Spleen (tissue), 11 donors: ENCODE data around the gene COL5A1. TPM values are rescaled to one million over a fixed set of nuclear protein-coding genes. Genes with fewer than 3 reads are reported as not detected.

Experiments used
- DNase-seq: peaks from one replicate; pipeline ENCODE4 v3.0.0-alpha.2; 2020
- H3K27ac ChIP-seq, 8 donors: fragments of 200-600 bp; sonication (generic) in 7 of 8; 1 replicate in 4 of 8; 2 replicates in 4 of 8; pipeline versions ENCODE4 v1.5.0 to v1.8.0; 2016 to 2021; ENCODE audit warnings: inconsistent platforms in 4 of 8, mild to moderate bottlenecking in 4 of 8, moderate library complexity in 1 of 8
- H3K27me3 ChIP-seq, 7 donors: fragments of 200-600 bp; sonication (generic) in 6 of 7; replicated peaks in 1 of 7; 1 replicate in 4 of 7; 2 replicates in 3 of 7; pipeline versions ENCODE4 v1.5.0 to v1.8.0; 2016 to 2021; ENCODE audit warnings: inconsistent platforms in 3 of 7, mild to moderate bottlenecking in 1 of 7
- H3K36me3 ChIP-seq, 6 donors: fragments of 200-600 bp; sonication (generic) in 5 of 6; 1 replicate in 4 of 6; 2 replicates in 2 of 6; pipeline versions ENCODE4 v1.5.0 to v1.8.0; 2016 to 2021; ENCODE audit warnings: inconsistent platforms in 2 of 6
- H3K4me1 ChIP-seq, 6 donors: fragments of 200-600 bp; sonication (generic) in 5 of 6; 1 replicate in 3 of 6; 2 replicates in 3 of 6; pipeline versions ENCODE4 v1.5.0 to v1.8.0; 2016 to 2021; ENCODE audit warnings: inconsistent platforms in 3 of 6
- H3K4me3 ChIP-seq, 8 donors: fragments of 200-600 bp; sonication (generic) in 7 of 8; 1 replicate in 4 of 8; 2 replicates in 4 of 8; pipeline versions ENCODE4 v1.5.0 to v1.8.0; 2016 to 2021; ENCODE audit warnings: inconsistent platforms in 4 of 8, mild to moderate bottlenecking in 4 of 8, moderate library complexity in 2 of 8
- H3K9me3 ChIP-seq, 8 donors: fragments of 200-600 bp; sonication (generic) in 7 of 8; 1 replicate in 4 of 8; 2 replicates in 4 of 8; pipeline versions ENCODE4 v1.5.0 to v1.8.0; 2016 to 2021; ENCODE audit warnings: inconsistent platforms in 4 of 8
- POLR2A ChIP-seq, 3 donors: fragments of 450-650 bp; IDR thresholded peaks; one replicate each; pipeline ENCODE4 v1.5.1; 2017; ENCODE audit warnings: antibody characterized with exemption in 3 of 3, mild to moderate bottlenecking in 1 of 3
- POLR2AphosphoS5 ChIP-seq, 3 donors: sonication (generic); formaldehyde crosslinking; IDR thresholded peaks; one replicate each; pipeline ENCODE4 v1.5.1; 2017; ENCODE audit warnings: antibody characterized with exemption in 3 of 3
- WGBS, 5 donors: extraction: QIAGEN DNeasy Blood & Tissue Kit in 3 of 5; methylation state at CpG; one replicate each; pipeline versions ENCODE4 v1.1.5 to v1.1.7; 2013 to 2018; 5-methylcytosine and 5-hydroxymethylcytosine counted together
- intact Hi-C: fragments of 100-400 bp; cut with DNase I; formaldehyde crosslinking; loops from one replicate; pipeline ENCODE4 v1.15.0; 2023; ENCODE audit warnings: low total_unique reads
- polyA plus RNA-seq, 3 donors: library from polyadenylated mRNA; stranded (reverse); fragments of 200-250 nt; gene quantifications; one replicate each; pipeline ENCODE4 v1.2.1, GENCODE V29; 2013
- total RNA-seq, 7 donors: library from RNA; depleted of rRNA in 3 of 7; stranded (reverse); fragments of >200 nt in 3 of 7; fragmentation: NEBNext Ultra II Directional in 4 of 7; extraction: Animal tissue kit (Norgen Biotek cat#: 25700) in 4 of 7; gene quantifications; one replicate each; pipeline versions ENCODE4 v1.1.0 to v1.2.1, GENCODE V29; 2016 to 2021
- TF ChIP-seq, protein P1 (sequence below), 11 experiments: fragments of 200-600 bp in 7 of 11; fragments of 450-650 bp in 4 of 11; sonication (generic) in 4 of 11; IDR thresholded peaks in 8 of 11; conservative IDR thresholded peaks in 3 of 11; 1 replicate in 7 of 11; 2 replicates in 4 of 11; pipeline versions ENCODE4 v1.4.0 to v1.8.0; 2016 to 2021; ENCODE audit warnings: antibody characterized with exemption in 11 of 11, inconsistent platforms in 4 of 11, mild to moderate bottlenecking in 1 of 11
- donor health status: healthy with polysubstance abuse.
- donor health status: DM: no; HTN: no; CAD: no; lungs with moderate emphysema.
- donor health status: DM: no; HTN: no; CAD: no.
- donor health status: Bipolar disorder and iron deficiency.
- donor health status: healthy.
- donor health status: DM: no; HTN: no; CAD: no.
- donor health status: DM: yes; HTN: yes; CAD: no.

Gene COL5A1
- total and polyA plus RNA-seq, 10 donors, result 2.6 to 50.6 (median 23.7) TPM

DNA sequence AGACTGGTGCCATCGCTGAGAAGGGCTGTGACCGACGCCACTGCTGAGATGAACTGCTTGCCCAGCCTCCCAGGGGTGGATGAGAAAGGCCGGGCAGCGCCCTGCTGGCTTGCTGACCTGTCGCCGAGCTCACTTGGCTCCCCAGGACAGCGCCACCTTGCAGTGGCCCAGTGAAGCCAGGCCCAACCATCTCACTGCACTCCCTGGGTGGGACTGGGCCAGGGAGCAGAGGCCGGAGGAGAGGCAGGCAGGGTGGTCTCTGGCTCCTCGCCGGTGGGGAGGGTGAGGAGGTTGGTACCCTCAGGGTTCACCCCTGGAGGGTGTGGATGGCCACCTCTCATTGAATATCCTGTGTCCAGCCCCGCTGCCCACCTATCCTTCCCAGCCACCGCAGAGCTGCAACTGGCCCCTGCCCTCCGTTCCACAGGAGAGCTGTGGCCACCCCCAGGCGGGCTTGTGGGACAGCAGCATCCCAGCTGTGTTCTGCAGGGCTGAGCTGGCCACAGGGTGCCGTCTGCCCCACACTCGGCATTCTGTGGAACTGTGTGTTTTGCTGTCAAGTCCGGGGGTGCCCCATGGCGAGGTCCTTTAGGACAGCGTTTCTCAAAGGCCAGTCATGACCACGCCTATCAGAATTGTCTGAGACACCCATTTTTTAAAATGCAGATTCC is 198.0 kb downstream of the COL5A1 start:
- Histone ChIP-seq H3K36me3 (peaks cover 0 to 63% (median 0%) of the 10 kb centered on the region in 6 donors), H3K4me3 (no peak overlapping the region), H3K27ac (no peak overlapping the region), H3K9me3 (no peaks in the 10 kb centered on the region), H3K4me1 (peaks cover 0 to 5% (median 0%) of the 10 kb centered on the region in 6 donors), H3K27me3 (no peaks in the 10 kb centered on the region)
- intact Hi-C loops, result no loop called here
- TF ChIP-seq POLR2A (IDR thresholded peaks at IDR 0.05) (no peak), POLR2AphosphoS5 (IDR thresholded peaks at IDR 0.05) (no peak)
- TF ChIP-seq, protein P1, sequence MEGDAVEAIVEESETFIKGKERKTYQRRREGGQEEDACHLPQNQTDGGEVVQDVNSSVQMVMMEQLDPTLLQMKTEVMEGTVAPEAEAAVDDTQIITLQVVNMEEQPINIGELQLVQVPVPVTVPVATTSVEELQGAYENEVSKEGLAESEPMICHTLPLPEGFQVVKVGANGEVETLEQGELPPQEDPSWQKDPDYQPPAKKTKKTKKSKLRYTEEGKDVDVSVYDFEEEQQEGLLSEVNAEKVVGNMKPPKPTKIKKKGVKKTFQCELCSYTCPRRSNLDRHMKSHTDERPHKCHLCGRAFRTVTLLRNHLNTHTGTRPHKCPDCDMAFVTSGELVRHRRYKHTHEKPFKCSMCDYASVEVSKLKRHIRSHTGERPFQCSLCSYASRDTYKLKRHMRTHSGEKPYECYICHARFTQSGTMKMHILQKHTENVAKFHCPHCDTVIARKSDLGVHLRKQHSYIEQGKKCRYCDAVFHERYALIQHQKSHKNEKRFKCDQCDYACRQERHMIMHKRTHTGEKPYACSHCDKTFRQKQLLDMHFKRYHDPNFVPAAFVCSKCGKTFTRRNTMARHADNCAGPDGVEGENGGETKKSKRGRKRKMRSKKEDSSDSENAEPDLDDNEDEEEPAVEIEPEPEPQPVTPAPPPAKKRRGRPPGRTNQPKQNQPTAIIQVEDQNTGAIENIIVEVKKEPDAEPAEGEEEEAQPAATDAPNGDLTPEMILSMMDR (IDR thresholded peaks at IDR 0.05 in 8 of 11, conservative IDR thresholded peaks at IDR 0.05 in 3 of 11), result no peak
- 87 to 95% (median 93%) methylated on average over 15 to 21 of the region's 21 CpGs for WGBS, 5 donors
- DNase-seq, result no peak

GRCh38 chr9:134840511-134840910 is 198.9 kb downstream of the COL5A1 start:
- H3K27ac ChIP-seq, result no peak overlapping the region
- intact Hi-C loops, result no loop called here
- H3K9me3 ChIP-seq, result no peaks in the 10 kb centered on the region
- 87 to 94% (median 90%) methylated on average over 12 of the region's 12 CpGs for WGBS, 5 donors
- peaks cover 0 to 7% (median 0%) of the 10 kb centered on the region in 6 donors for H3K4me1 ChIP-seq
- TF ChIP-seq POLR2A (IDR thresholded peaks at IDR 0.05) (no peak), POLR2AphosphoS5 (IDR thresholded peaks at IDR 0.05) (no peak)
- TF ChIP-seq, protein P1 (IDR thresholded peaks at IDR 0.05 in 8 of 11, conservative IDR thresholded peaks at IDR 0.05 in 3 of 11), result no peak
- H3K27me3 ChIP-seq, result no peaks in the 10 kb centered on the region
- DNase-seq, result no peak
- H3K36me3 ChIP-seq, result peaks cover 0 to 56% (median 0%) of the 10 kb centered on the region in 6 donors
- H3K4me3 ChIP-seq, result no peak overlapping the region

DNA sequence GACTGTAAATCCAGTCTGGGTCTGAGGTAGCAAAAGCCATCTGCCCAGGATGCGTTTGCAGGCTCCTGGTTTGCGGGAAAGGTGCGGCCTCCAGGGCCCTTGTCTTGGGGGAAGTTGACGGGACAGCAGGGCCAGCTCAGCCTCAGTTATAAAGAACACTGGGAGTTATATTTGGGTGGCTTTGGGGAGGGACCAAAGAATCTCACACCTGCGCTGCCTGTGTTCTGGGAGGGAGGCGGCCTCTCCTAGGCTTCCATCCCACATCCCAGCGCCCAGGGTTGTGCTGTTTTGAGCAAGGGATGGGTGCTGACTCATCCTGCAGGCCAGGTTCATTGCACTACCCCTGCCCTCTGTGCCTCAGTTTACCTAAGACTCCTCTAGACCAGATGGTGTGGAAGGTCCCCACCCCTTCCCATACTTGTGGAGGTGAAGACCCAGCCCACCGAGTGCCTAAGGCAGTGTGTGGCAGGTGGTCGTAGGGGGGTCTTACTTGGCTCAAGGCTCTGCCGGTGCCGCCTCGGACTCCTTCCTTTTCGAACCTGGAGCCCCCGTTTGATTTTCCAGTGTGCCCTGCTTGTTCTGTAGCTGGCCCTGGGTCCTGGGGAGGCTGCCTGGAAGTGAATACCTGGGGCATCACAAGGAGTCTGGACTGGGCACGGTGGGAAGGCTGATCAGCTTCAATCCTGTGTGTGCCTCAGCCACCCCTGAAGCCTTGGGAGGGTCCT is 199.7 kb downstream of the COL5A1 start:
- Histone ChIP-seq H3K4me3 (no peak overlapping the region), H3K9me3 (no peaks in the 10 kb centered on the region), H3K27me3 (no peaks in the 10 kb centered on the region), H3K27ac (no peak overlapping the region), H3K4me1 (peaks cover 0 to 7% (median 0%) of the 10 kb centered on the region in 6 donors), H3K36me3 (peaks cover 0 to 48% (median 0%) of the 10 kb centered on the region in 6 donors)
- TF ChIP-seq POLR2AphosphoS5 (IDR thresholded peaks at IDR 0.05) (no peak), POLR2A (IDR thresholded peaks at IDR 0.05) (no peak)
- TF ChIP-seq, protein P1 (IDR thresholded peaks at IDR 0.05 in 8 of 11, conservative IDR thresholded peaks at IDR 0.05 in 3 of 11), result no peak
- no peak for DNase-seq
- intact Hi-C loops, result no loop called here
- WGBS, 5 donors, result 89 to 95% (median 93%) methylated on average over 13 to 15 of the region's 15 CpGs

- no peak for TF ChIP-seq POLR2A (IDR thresholded peaks at IDR 0.05)
- TF ChIP-seq, protein P1 (IDR thresholded peaks at IDR 0.05 in 8 of 11, conservative IDR thresholded peaks at IDR 0.05 in 3 of 11), result no peak
- TF ChIP-seq POLR2AphosphoS5 (IDR thresholded peaks at IDR 0.05), result no peak
- intact Hi-C loops, result no loop called here
- Histone ChIP-seq H3K9me3 (no peaks in the 10 kb centered on the region), H3K36me3 (peaks cover 0 to 44% (median 0%) of the 10 kb centered on the region in 6 donors), H3K4me1 (peaks cover 0 to 7% (median 0%) of the 10 kb centered on the region in 6 donors), H3K4me3 (no peak overlapping the region), H3K27ac (peak overlapping the region in 1 of 8 donors; percentile 38), H3K27me3 (no peaks in the 10 kb centered on the region)
- WGBS, 5 donors, result 81 to 93% (median 87%) methylated on average over 18 to 22 of the region's 22 CpGs
- no peak for DNase-seq
These were observed 200.7 kb downstream of the COL5A1 start for GRCh38 chr9:134842321-134842720.
